Pancreas (tissue), 10 donors: Measurements from ENCODE around the gene THSD4. TPM values are rescaled to one million over a fixed set of nuclear protein-coding genes. Genes with fewer than 3 reads are reported as not detected.

Experiments used
- ATAC-seq, 4 donors: fragments of 200-7000 bp; cut with Tn5 transposase; one replicate each; pipeline versions ENCODE4 v1.8.0 to v1.9.1; 2020; ENCODE audit warnings: mild to moderate bottlenecking in 4 of 4, moderate library complexity in 4 of 4
- DNase-seq, 6 donors: peaks; one replicate each; pipeline ENCODE4 v3.0.0-alpha.2; 2020
- FAIRE-seq: peaks from 2 replicates; lab custom pipeline; 2012; peaks lifted over from hg19 to GRCh38; lab: Jason Lieb, UNC
- H3K27ac ChIP-seq, 4 donors: fragments of 200-600 bp; sonication (generic); 1 replicate in 3 of 4; 2 replicates in 1 of 4; pipeline versions ENCODE4 v1.5.0 to v1.8.0; 2020
- H3K27me3 ChIP-seq, 4 donors: fragments of 200-600 bp; one replicate each; pipeline ENCODE4 v1.8.0; 2021
- H3K36me3 ChIP-seq, 3 donors: fragments of 200-600 bp; sonication (generic) in 1 of 3; one replicate each; pipeline versions ENCODE4 v1.5.0 to v1.8.0; 2020 to 2021
- H3K4me1 ChIP-seq, 3 donors: fragments of 200-600 bp; one replicate each; pipeline ENCODE4 v1.8.0; 2021
- H3K4me3 ChIP-seq, 4 donors: fragments of 200-600 bp; sonication (generic) in 2 of 4; one replicate each; pipeline versions ENCODE4 v1.5.0 to v1.8.0; 2020 to 2021
- H3K9me3 ChIP-seq, 4 donors: fragments of 200-600 bp; one replicate each; pipeline ENCODE4 v1.8.0; 2021
- WGBS, 2 donors: extraction: QIAGEN DNeasy Blood & Tissue Kit; methylation state at CpG; one replicate each; pipeline ENCODE4 v1.1.7; 2013; 5-methylcytosine and 5-hydroxymethylcytosine counted together
- intact Hi-C, 3 donors: fragments of 100-400 bp; cut with DNase I; formaldehyde crosslinking; loops; one replicate each; pipeline versions ENCODE4 v1.11.1 to v1.14.2; 2022
- polyA plus RNA-seq, 2 donors: library from polyadenylated mRNA; stranded (reverse); fragments of 200-250 nt; gene quantifications; one replicate each; pipeline ENCODE4 v1.2.3, GENCODE V29; 2013
- total RNA-seq, 6 donors: library from RNA; stranded (reverse); fragmentation: NEBNext Ultra II Directional in 4 of 6; extraction: Animal tissue kit (Norgen Biotek cat#: 25700) in 4 of 6; gene quantifications; one replicate each; pipeline versions ENCODE4 v1.2.1 to v1.2.4, GENCODE V29; 2021 to 2023
- TF ChIP-seq, protein P1 (sequence below), 4 donors: fragments of 200-600 bp; sonication (generic) in 3 of 4; IDR thresholded peaks; one replicate each; pipeline versions ENCODE4 v1.5.0 to v1.8.0; 2021; ENCODE audit warnings: antibody characterized with exemption in 4 of 4
- donor health status: healthy with polysubstance abuse.
- donor health status: DM: no; HTN: no; CAD: no; lungs with moderate emphysema.
- donor health status: DM: no; HTN: no; CAD: no.
- donor health status: control.
- donor health status: control.
- donor health status: Bipolar disorder and iron deficiency.
- donor health status: DM: yes; HTN: yes; CAD: no.
- donor health status: DM: no; HTN: no; CAD: no.
- donor health status: DM: no; HTN: no; CAD: no.
- donor health status: DM: yes; HTN: yes; CAD: no.

Gene THSD4
- total and polyA plus RNA-seq, 8 donors = 6.0 to 17.8 (median 13.3) TPM

DNA sequence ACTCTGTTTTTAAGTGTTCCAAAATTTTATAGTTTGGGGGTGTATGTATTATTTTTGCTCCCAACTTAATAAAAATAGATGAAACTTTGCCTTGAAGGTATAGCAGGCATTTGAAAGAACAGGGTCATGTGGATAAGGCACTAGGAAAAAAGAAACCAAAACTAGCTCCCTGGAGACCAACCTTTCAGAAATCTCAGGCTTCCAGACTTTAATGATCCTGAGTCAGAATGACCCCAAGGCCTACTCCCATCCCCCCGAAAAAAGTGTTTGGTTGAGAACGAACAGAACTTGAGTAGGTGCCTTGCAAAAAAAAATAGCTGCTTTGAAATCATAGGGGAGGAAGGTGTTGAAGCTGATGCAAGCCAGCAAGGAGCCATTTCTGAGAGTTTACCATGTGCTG lies 309.5 kb downstream of the THSD4 start:
- no peak for DNase-seq
- FAIRE-seq = no peak
- 54 to 74% methylated on average over 2 of the region's 2 CpGs for WGBS, 2 donors
- H3K4me1 ChIP-seq = no peaks in the 10 kb centered on the region
- intact Hi-C loops = no loop called here
- no peak for ATAC-seq
- H3K4me3 ChIP-seq = no peak overlapping the region
- H3K36me3 ChIP-seq = no peaks in the 10 kb centered on the region
- no peak overlapping the region for H3K27ac ChIP-seq
- H3K27me3 ChIP-seq = no peaks in the 10 kb centered on the region
- no peaks in the 10 kb centered on the region for H3K9me3 ChIP-seq
- TF ChIP-seq, protein P1, sequence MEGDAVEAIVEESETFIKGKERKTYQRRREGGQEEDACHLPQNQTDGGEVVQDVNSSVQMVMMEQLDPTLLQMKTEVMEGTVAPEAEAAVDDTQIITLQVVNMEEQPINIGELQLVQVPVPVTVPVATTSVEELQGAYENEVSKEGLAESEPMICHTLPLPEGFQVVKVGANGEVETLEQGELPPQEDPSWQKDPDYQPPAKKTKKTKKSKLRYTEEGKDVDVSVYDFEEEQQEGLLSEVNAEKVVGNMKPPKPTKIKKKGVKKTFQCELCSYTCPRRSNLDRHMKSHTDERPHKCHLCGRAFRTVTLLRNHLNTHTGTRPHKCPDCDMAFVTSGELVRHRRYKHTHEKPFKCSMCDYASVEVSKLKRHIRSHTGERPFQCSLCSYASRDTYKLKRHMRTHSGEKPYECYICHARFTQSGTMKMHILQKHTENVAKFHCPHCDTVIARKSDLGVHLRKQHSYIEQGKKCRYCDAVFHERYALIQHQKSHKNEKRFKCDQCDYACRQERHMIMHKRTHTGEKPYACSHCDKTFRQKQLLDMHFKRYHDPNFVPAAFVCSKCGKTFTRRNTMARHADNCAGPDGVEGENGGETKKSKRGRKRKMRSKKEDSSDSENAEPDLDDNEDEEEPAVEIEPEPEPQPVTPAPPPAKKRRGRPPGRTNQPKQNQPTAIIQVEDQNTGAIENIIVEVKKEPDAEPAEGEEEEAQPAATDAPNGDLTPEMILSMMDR (IDR thresholded peaks at IDR 0.05) = no peak

DNA sequence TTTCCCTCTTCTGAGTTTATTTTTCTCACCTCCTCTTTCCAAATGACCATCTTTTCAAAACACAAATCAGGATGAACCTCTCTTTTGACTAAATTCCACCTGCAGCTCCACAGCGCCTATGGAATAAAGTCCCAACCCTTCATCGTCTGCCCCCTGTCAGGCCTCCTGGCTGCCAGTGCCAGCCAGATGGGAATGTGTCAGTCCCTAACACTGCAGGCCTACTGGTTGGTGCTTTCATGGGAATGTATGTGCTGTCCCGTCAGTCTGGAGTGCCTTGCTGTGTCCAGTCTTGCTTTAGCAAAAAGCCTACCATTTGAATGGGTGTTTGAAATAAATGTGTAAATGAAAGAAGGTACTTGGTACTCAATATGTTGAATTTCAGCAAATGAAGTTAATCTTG lies 310.1 kb downstream of the THSD4 start:
- FAIRE-seq = no peak

GRCh38 chr15:71426792-71427191 lies 311.5 kb downstream of the THSD4 start:
- no peak for FAIRE-seq
- Histone ChIP-seq H3K9me3 (no peaks in the 10 kb centered on the region), H3K4me1 (no peaks in the 10 kb centered on the region), H3K27me3 (no peaks in the 10 kb centered on the region), H3K27ac (no peak overlapping the region), H3K4me3 (no peak overlapping the region), H3K36me3 (no peaks in the 10 kb centered on the region)
- no peak for DNase-seq
- intact Hi-C loops = no loop called here
- 77 to 90% methylated on average over 2 of the region's 2 CpGs for WGBS, 2 donors
- TF ChIP-seq, protein P1 (IDR thresholded peaks at IDR 0.05) = no peak
- ATAC-seq = no peak

More for the DNA sequence above, 310.1 kb downstream of the THSD4 start:
- Histone ChIP-seq H3K36me3 (no peaks in the 10 kb centered on the region), H3K9me3 (no peaks in the 10 kb centered on the region), H3K27ac (no peak overlapping the region), H3K4me1 (no peaks in the 10 kb centered on the region), H3K4me3 (no peak overlapping the region), H3K27me3 (no peaks in the 10 kb centered on the region)
- 89 to 95% methylated on average over 3 of the region's 3 CpGs for WGBS, 2 donors
- intact Hi-C loops = no loop called here
- ATAC-seq (no peak), DNase-seq (no peak)
- TF ChIP-seq, protein P1 (IDR thresholded peaks at IDR 0.05) = no peak

- FAIRE-seq = no peak
- H3K27ac ChIP-seq = no peak overlapping the region
- TF ChIP-seq, protein P1 (IDR thresholded peaks at IDR 0.05) = no peak
- H3K9me3 ChIP-seq = no peaks in the 10 kb centered on the region
- no peak overlapping the region for H3K4me3 ChIP-seq
- intact Hi-C loops = no loop called here
- ATAC-seq = no peak
- no peaks in the 10 kb centered on the region for H3K27me3 ChIP-seq
- no peaks in the 10 kb centered on the region for H3K4me1 ChIP-seq
- no peak for DNase-seq
- H3K36me3 ChIP-seq = no peaks in the 10 kb centered on the region
- 90 to 97% methylated on average over 2 of the region's 2 CpGs for WGBS, 2 donors
These were observed 315.5 kb downstream of the THSD4 start for GRCh38 chr15:71430782-71431181.

DNA sequence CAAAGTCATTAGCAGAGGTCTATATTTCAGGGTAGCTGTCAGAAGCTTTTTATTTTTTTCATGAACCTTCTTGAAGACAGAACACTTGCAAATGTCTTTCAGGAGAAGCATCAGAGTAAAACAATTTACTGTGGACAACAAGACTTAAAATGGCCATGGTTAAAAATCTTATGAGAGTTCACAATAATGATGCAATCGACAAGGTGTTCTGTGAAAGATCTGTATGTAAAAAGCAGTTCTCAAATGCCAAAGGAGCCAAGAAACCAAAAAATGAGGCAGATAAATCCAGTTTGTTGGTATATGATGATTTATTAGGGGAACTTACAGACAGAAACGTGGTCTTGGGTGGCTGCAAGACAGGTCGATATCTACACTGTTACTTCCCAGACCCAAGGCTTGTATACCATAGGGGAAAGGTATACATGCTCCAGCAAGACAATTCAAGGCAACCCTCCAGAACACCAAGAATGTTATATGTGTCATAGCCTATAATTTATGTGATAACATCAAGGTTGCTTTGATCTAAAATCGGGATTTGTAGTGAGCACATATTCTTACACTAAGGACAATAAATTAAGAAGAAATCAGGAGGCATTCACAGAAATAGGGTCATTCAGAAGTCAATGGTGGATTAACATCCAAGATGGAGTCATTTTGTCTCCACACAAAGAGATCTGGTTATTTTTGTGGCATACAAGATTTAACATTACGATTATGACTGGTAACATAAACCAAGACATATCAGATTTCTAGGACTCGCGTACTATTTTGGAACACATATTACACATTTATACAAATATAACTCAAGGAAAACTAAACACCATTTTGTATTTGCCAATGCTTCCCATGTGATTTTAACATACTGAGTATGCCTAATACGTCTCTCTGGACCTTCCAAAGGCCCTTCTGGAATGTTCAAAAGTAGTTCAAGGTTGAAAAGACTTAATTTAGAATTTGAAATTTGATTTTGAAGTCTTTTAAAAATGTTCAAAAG lies 316.4 kb downstream of the THSD4 start:
- H3K27me3 ChIP-seq = no peaks in the 10 kb centered on the region
- TF ChIP-seq, protein P1 (IDR thresholded peaks at IDR 0.05) = no peak
- no peaks in the 10 kb centered on the region for H3K4me1 ChIP-seq
- no peak overlapping the region for H3K27ac ChIP-seq
- no peak for ATAC-seq
- H3K36me3 ChIP-seq = no peaks in the 10 kb centered on the region
- intact Hi-C loops = no loop called here
- FAIRE-seq = no peak
- no peak overlapping the region for H3K4me3 ChIP-seq
- WGBS, 2 donors = 61 to 68% methylated on average over 8 of the region's 8 CpGs
- H3K9me3 ChIP-seq = no peaks in the 10 kb centered on the region
- no peak for DNase-seq
